GM19455 (cell line): Measurements from ENCODE around the gene HABP4.

ENCODE experiments used
- ATAC-seq: cut with Tn5 transposase; IDR thresholded peaks from one replicate; pipeline ENCODE4 v1.9.1; 2021; ENCODE audit not compliant: unreplicated experiment

The HABP4 gene

GRCh38 chr9:96476013-96476412 lies 26.0 kb downstream of the HABP4 start:
- ATAC-seq: no peak

- no peak for ATAC-seq
Observed at GRCh38 chr9:96476591-96476990, 26.6 kb downstream of the HABP4 start.

DNA sequence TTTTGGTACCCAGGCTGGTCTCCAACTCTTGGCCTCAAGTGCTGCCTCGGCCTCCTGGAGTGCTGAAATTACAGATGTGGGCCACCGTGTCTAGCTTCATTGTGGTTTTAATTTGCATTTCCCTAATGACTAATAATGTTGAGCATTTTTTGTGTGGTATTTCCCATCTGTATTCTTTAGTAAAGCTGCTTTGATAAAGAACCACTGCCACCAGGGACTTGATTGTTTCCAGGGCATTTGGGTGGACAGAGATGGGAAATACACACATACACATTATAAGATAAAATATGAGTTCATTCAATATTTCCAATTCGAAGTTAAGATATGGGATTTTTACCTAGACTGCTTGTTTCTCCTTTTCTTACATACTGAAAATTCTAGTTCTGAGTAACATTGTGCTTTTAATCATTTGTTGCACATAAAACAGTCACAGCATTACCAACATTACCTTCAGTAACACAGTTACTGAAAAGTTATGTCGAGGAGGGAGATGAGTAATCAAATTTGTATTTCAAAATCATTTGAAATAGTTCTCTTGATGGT lies 28.9 kb downstream of the HABP4 start:
- peak; percentile 65 for ATAC-seq

- ATAC-seq: no peak
Observed at GRCh38 chr9:96480736-96481135, 30.8 kb downstream of the HABP4 start.

GRCh38 chr9:96482476-96482875 lies 32.5 kb downstream of the HABP4 start:
- no peak for ATAC-seq

GRCh38 chr9:96483197-96483596 lies 33.2 kb downstream of the HABP4 start:
- no peak for ATAC-seq

GRCh38 chr9:96483733-96484390 lies 33.9 kb downstream of the HABP4 start:
- ATAC-seq: no peak

- ATAC-seq: peak; percentile 89
Observed at GRCh38 chr9:96484521-96484931, 34.6 kb downstream of the HABP4 start.

- ATAC-seq: no peak
Observed at GRCh38 chr9:96485280-96485679, 35.3 kb downstream of the HABP4 start.

- no peak for ATAC-seq
Observed at GRCh38 chr9:96486386-96487028, 36.5 kb downstream of the HABP4 start.

- ATAC-seq: no peak
Observed at GRCh38 chr9:96487029-96487396, 37.0 kb downstream of the HABP4 start.

DNA sequence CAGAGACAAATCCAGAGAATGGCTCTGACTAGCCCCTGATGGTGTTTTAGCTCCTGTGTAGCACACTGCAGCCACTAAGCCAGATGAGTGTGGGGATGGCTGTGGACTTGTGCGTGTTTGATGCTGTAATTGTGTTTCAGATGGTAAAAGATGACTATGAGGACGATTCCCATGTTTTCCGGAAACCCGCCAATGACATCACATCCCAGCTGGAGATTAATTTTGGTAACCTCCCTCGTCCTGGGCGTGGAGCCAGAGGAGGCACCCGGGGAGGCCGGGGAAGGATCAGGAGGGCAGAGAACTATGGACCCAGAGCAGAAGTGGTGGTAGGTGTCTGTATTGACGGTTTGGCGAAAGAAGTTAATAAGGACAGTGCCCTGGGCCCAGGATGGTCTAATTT lies 38.0 kb downstream of the HABP4 start:
- no peak for ATAC-seq

GRCh38 chr9:96489482-96489979 lies 39.6 kb downstream of the HABP4 start:
- ATAC-seq: no peak

- ATAC-seq: no peak
Observed at GRCh38 chr9:96490534-96491078, 40.6 kb downstream of the HABP4 start.

GRCh38 chr9:96491079-96491879 lies 41.3 kb downstream of the HABP4 start:
- no peak for ATAC-seq

DNA sequence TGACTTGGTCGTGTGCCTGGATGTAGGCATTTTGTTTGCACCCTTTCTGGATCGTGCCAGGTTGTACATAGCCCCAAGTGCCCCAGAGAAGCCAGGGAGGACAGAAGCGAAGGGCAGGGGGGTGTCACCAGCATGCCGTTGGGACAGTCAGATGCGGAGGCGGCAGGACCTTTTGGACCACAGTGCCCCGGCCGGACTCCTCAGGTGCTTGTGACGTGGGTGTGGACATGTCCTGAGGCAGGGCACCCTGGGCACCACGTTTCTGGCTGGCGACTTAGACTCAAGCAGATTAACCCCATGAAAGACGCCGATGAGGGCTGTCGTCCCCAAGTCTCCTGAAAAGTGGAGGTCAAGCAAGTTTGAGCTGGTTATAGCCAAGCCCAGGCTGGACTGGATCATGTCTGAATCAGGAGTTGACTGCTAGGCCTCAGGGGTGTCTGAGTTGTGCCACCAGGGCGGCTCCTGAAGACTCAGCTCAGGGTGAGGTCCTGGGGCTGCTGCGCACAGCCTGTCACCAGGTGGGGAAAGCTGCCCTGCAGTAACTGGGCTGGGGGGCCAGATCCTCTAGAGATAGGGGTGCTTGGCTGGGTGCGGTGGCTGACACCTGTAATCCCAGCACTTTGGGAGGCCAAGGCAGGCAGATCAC lies 42.0 kb downstream of the HABP4 start:
- no peak for ATAC-seq

GRCh38 chr9:96492993-96493531 lies 43.1 kb downstream of the HABP4 start:
- ATAC-seq: no peak

- no peak for ATAC-seq
Observed at GRCh38 chr9:96493757-96494156, 43.8 kb downstream of the HABP4 start.

DNA sequence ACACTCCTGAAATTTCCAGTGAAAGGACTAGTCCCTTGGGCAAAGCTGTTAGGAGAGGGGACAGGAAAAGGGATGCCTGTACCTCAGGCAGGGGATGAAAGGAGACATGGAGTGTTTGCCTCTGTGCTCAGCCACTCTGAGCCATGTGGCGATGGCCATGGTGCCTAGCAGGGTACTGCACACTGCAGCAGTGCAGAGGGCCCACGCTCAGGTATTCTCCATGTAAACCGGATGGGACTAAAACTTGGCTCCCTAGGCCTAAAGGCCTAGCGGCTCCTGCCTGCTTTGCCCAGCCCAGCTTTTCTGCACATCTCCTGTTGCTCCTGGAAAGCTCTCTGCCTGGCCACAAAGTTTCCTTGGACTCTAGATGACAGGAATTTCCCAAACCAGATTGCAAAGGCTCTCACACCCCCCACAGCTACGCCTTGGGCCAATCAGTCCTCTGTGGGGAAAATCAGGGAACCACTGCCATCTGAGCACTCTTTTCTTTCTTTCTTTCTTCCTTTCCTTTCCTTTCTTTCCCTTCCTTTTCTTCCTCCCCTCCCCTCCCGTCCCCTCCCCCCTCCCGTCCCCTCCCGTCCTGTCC lies 44.3 kb downstream of the HABP4 start:
- ATAC-seq: no peak

DNA sequence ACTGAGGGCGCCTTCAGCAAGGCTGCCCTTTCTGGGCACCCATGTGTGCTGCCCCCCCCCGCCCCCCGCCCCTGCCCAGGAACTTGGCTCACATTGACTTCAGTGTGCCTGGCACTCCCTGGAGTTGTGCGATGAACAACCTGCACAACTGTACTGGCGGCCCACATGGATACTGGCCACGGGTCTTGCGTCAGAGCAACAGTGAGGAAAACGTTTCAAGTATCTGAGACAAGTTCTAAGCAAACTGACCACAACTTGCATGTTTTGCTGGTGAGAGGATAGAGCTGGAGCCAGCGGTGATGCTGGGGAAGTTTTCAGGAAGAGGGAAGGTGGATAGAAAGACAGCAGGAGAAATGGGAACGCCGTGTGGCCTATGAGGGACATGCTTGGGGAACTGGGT lies 45.4 kb downstream of the HABP4 start:
- ATAC-seq: no peak
